ENCODE data around the gene PPP1R1C. TPM values are rescaled to one million over a fixed set of nuclear protein-coding genes. Genes with fewer than 3 reads are reported as not detected.

PPP1R1C gene
- total and polyA plus RNA-seq, 2 donors (not counting 1 experiment from before 2014, with no cell fraction given): not detected

- Histone ChIP-seq H2AFZ (ENCODE audit: insufficient read depth, low read depth, low read length, poor library complexity, severe bottlenecking) (peak overlapping the region; percentile 55), H3K4me2 (replicated peaks; ENCODE audit: low read depth, low read length, poor library complexity, severe bottlenecking) (peak overlapping the region; percentile 76), H3K27me3 (replicated peaks in 1 of 4; ENCODE audit: control extremely low read depth in 1 of 4, control insufficient read depth in 3 of 4, insufficient read depth in 4 of 4, low read length in 3 of 4) (no peaks in the 10 kb centered on the region), H4K20me1 (ENCODE audit: control insufficient read depth, insufficient read depth, low read length, poor library complexity, severe bottlenecking) (no peaks in the 10 kb centered on the region), H3K4me1 (ENCODE audit: control insufficient read depth in 2 of 2, insufficient read depth in 2 of 2, low read length in 2 of 2) (peaks cover 0 to 3% of the 10 kb centered on the region in 2 donors), H3K36me3 (replicated peaks in 1 of 2; ENCODE audit: control extremely low read depth in 1 of 2, control insufficient read depth in 1 of 2, extremely low read depth in 1 of 2, insufficient read depth in 2 of 2, low read length in 1 of 2) (no peaks in the 10 kb centered on the region), H3K9ac (ENCODE audit: low read length) (peak overlapping the region; percentile 46), H3K9me3 (ENCODE audit: control extremely low read depth in 1 of 3, control insufficient read depth in 2 of 3, insufficient read depth in 1 of 3, low read length in 2 of 3) (no peaks in the 10 kb centered on the region), H3K27ac (ENCODE audit: low read length in 2 of 2) (no peak overlapping the region), H3K79me2 (ENCODE audit: control insufficient read depth, insufficient read depth, low read length) (no peaks in the 10 kb centered on the region), H3K4me3 (ENCODE audit: control extremely low read depth in 1 of 5, extremely low read depth in 1 of 5, insufficient read depth in 1 of 5, low read depth in 2 of 5, low read length in 4 of 5) (peak overlapping the region in 3 of 5 experiments; percentile 3 to 40 (median 10))
- Mint-ChIP-seq H3K27ac (no peak overlapping the region), H3K4me1 (peaks cover 7% of the 10 kb centered on the region), H3K9me3 (ENCODE audit: insufficient read depth) (no peaks in the 10 kb centered on the region), H3K27me3 (peaks cover 20% of the 10 kb centered on the region), H3K4me3 (peak overlapping the region; percentile 66)
- ATAC-seq (ENCODE audit: low read depth) (peak; percentile 71), DNase-seq (peak; percentile 71)
- WGBS (ENCODE audit: insufficient coverage): under 1% methylated on average over 17 of the region's 19 CpGs
- ChIA-PET POLR2A (interaction anchor here (0.7 kb wide), 1 partner anchor 161 kb away, joined by 5 read pairs; no protein-coding TSS in a partner anchor), CTCF (interaction anchor here (0.6 to 2.4 kb wide), 14 partner anchors 8 to 895 kb away, joined by 3 to 14 read pairs (median 3); no protein-coding TSS in a partner anchor)
- TF ChIP-seq EZH2 (IDR thresholded peaks at IDR 0.05; ENCODE audit: borderline replicate concordance, insufficient read depth, low read depth, low read length, poor library complexity, severe bottlenecking): no peak
- peak; percentile 66 for TF ChIP-seq CTCF (IDR thresholded peaks at IDR 0.05)
- intact Hi-C loops (cut with micrococcal nuclease): loop anchor here (1.0 to 5.0 kb wide), 2 partner anchors 211 to 877 kb away; no protein-coding TSS in a partner anchor
Observed at GRCh38 chr2:181953881-181954537, 31.6 kb upstream of the PPP1R1C start.

GRCh38 chr2:181954538-181954883 is 31.1 kb upstream of the PPP1R1C start:
- CTCF ChIA-PET: interaction anchor here (0.7 to 2.4 kb wide), 9 partner anchors 10 to 895 kb away, joined by 3 to 14 read pairs (median 5); no protein-coding TSS in a partner anchor

More at GRCh38 chr2:181954538-181954883, 31.1 kb upstream of the PPP1R1C start:
- Mint-ChIP-seq H3K9me3 (ENCODE audit: insufficient read depth) (no peaks in the 10 kb centered on the region), H3K4me1 (peaks cover 7% of the 10 kb centered on the region), H3K4me3 (peak overlapping the region; percentile 66), H3K27ac (no peak overlapping the region), H3K27me3 (peaks cover 19% of the 10 kb centered on the region)
- H3K27me3 ChIP-seq (replicated peaks in 1 of 4; ENCODE audit: control extremely low read depth in 1 of 4, control insufficient read depth in 3 of 4, insufficient read depth in 4 of 4, low read length in 3 of 4): no peaks in the 10 kb centered on the region
- no peaks in the 10 kb centered on the region for H3K79me2 ChIP-seq (ENCODE audit: control insufficient read depth, insufficient read depth, low read length)
- no peaks in the 10 kb centered on the region for H3K36me3 ChIP-seq (replicated peaks in 1 of 2; ENCODE audit: control extremely low read depth in 1 of 2, control insufficient read depth in 1 of 2, extremely low read depth in 1 of 2, insufficient read depth in 2 of 2, low read length in 1 of 2)
- peaks cover 0 to 3% of the 10 kb centered on the region in 2 donors for H3K4me1 ChIP-seq (ENCODE audit: control insufficient read depth in 2 of 2, insufficient read depth in 2 of 2, low read length in 2 of 2)
- H3K27ac ChIP-seq (ENCODE audit: low read length in 2 of 2): no peak overlapping the region
- WGBS (ENCODE audit: insufficient coverage): 0% methylated on average over 3 of the region's 4 CpGs
- H3K9ac ChIP-seq (ENCODE audit: low read length): peak overlapping the region; percentile 46
- H3K9me3 ChIP-seq (ENCODE audit: control extremely low read depth in 1 of 3, control insufficient read depth in 2 of 3, insufficient read depth in 1 of 3, low read length in 2 of 3): no peaks in the 10 kb centered on the region
- ATAC-seq (ENCODE audit: low read depth) (no peak), DNase-seq (no peak)
- no peaks in the 10 kb centered on the region for H4K20me1 ChIP-seq (ENCODE audit: control insufficient read depth, insufficient read depth, low read length, poor library complexity, severe bottlenecking)
- H3K4me2 ChIP-seq (replicated peaks; ENCODE audit: low read depth, low read length, poor library complexity, severe bottlenecking): peak overlapping the region; percentile 76
- H2AFZ ChIP-seq (ENCODE audit: insufficient read depth, low read depth, low read length, poor library complexity, severe bottlenecking): peak overlapping the region; percentile 55
- TF ChIP-seq CTCF (IDR thresholded peaks at IDR 0.05) (peak; percentile 34), EZH2 (IDR thresholded peaks at IDR 0.05; ENCODE audit: borderline replicate concordance, insufficient read depth, low read depth, low read length, poor library complexity, severe bottlenecking) (no peak)
- intact Hi-C loops (cut with micrococcal nuclease): loop anchor here (1.0 to 5.0 kb wide), 2 partner anchors 211 to 877 kb away; no protein-coding TSS in a partner anchor
- POLR2A ChIA-PET: no interaction called here
- H3K4me3 ChIP-seq (ENCODE audit: control extremely low read depth in 1 of 5, extremely low read depth in 1 of 5, insufficient read depth in 1 of 5, low read depth in 2 of 5, low read length in 4 of 5): peak overlapping the region in 1 of 5 experiments; percentile 40
